NOMO-1 (cell line): ENCODE results near the gene MAGT1.
"Not testable (repeated sequence)": the region's sequence is repeated elsewhere in the genome, so short reads cannot be mapped to it uniquely, and the experiment has no call there.

Experiments used
- DNase-seq, 2 experiments: peaks; one replicate each; lab custom pipeline; 2025; ENCODE audit not compliant: unreplicated experiment in 2 of 2; lab: John Stamatoyannopoulos, UW

MAGT1 gene

GRCh38 chrX:77894921-77895886 is at the start of gene MAGT1:
Gene MAGT1 (minus strand): TSS chrX:77895435. CDS start chrX:77895410, 25 bp downstream.
- peak; percentile 91 to 95 for DNase-seq

GRCh38 chrX:77945031-77945430 is 49.8 kb upstream of the MAGT1 start:
- not testable (repeated sequence) for DNase-seq

- DNase-seq: peak in 1 of 2 experiments; percentile 29
Measured at GRCh38 chrX:77938083-77938680, 42.9 kb upstream of the MAGT1 start.

- DNase-seq: no peak
Measured at GRCh38 chrX:77937291-77937690, 42.1 kb upstream of the MAGT1 start.

- no peak for DNase-seq
Measured at GRCh38 chrX:77936299-77936698, 41.1 kb upstream of the MAGT1 start.

GRCh38 chrX:77935886-77936285 is 40.7 kb upstream of the MAGT1 start:
- DNase-seq: peak in 1 of 2 experiments; percentile 12

- peak in 1 of 2 experiments; percentile 10 for DNase-seq
Measured at GRCh38 chrX:77930581-77930980, 35.3 kb upstream of the MAGT1 start.

GRCh38 chrX:77925764-77926163 is 30.5 kb upstream of the MAGT1 start:
- DNase-seq: no peak

- no peak for DNase-seq
Measured at GRCh38 chrX:77924320-77924859, 29.2 kb upstream of the MAGT1 start.

GRCh38 chrX:77922787-77923186 is 27.6 kb upstream of the MAGT1 start:
- DNase-seq: no peak

- not testable (repeated sequence) for DNase-seq
Measured at GRCh38 chrX:77919370-77919769, 24.1 kb upstream of the MAGT1 start.

- DNase-seq: peak in 1 of 2 experiments; percentile 29
Measured at GRCh38 chrX:77918568-77918967, 23.3 kb upstream of the MAGT1 start.

GRCh38 chrX:77917294-77917933 is 22.2 kb upstream of the MAGT1 start:
- no peak for DNase-seq

- peak; percentile 79 to 82 for DNase-seq
Measured at GRCh38 chrX:77910108-77910840, 15.0 kb upstream of the MAGT1 start, which contains the start of gene ATP7A. Gene ATP7A (plus strand): TSS chrX:77910693. CDS start chrX:77971642, 60,949 bp downstream.

GRCh38 chrX:77901506-77901905 is 6.3 kb upstream of the MAGT1 start:
- DNase-seq: no peak

- peak in 1 of 2 experiments; percentile 29 for DNase-seq
Measured at GRCh38 chrX:77900688-77901087, 5.5 kb upstream of the MAGT1 start.

- DNase-seq: peak; percentile 70 to 90
Measured at GRCh38 chrX:77899081-77899828, 4.0 kb upstream of the MAGT1 start, which contains the start of gene COX7B. Gene COX7B (plus strand): TSS chrX:77899468. CDS start chrX:77899554, 86 bp downstream.

GRCh38 chrX:77893713-77894112 is 1.5 kb downstream of the MAGT1 start:
- no peak for DNase-seq

- DNase-seq: no peak
Measured at GRCh38 chrX:77892887-77893286, 2.3 kb downstream of the MAGT1 start.
